Activated CD4-positive, alpha-beta T cell treated with anti-CD3 and anti-CD28 coated beads for 36 hours (primary cell): ENCODE results near the gene STIM2. TPM values are rescaled to one million over a fixed set of nuclear protein-coding genes. Genes with fewer than 3 reads are reported as not detected.
"Not testable (repeated sequence)": the region's sequence is repeated elsewhere in the genome, so short reads cannot be mapped to it uniquely, and the experiment has no call there.

Source experiments
- ATAC-seq: fragments of 200-7000 bp; cut with Tn5 transposase; one replicate; pipeline ENCODE4 v1.10.0; 2021; ENCODE audit warnings: mild to moderate bottlenecking, moderate library complexity
- CTCF ChIA-PET: fragments of 350-600 bp; sonication (Branson Sonifier 250); formaldehyde crosslinking; loops from one replicate; lab custom pipeline; 2021; ENCODE audit warnings: antibody characterized with exemption; lab: Charles Lee
- POLR2A ChIA-PET: fragments of 350-600 bp; sonication (Branson Sonifier 250); formaldehyde crosslinking; loops from one replicate; lab custom pipeline; 2021; ENCODE audit warnings: antibody characterized with exemption, inconsistent platforms; lab: Charles Lee
- DNase-seq: peaks from one replicate; pipeline ENCODE4 v3.0.0-alpha.2; 2020
- H3K27ac Mint-ChIP-seq: one replicate; pipeline ENCODE4 v1.8.0; 2021; ENCODE audit warnings: mixed read lengths
- H3K27me3 Mint-ChIP-seq: one replicate; pipeline ENCODE4 v1.8.0; 2021; ENCODE audit warnings: mixed read lengths
- H3K36me3 Mint-ChIP-seq: one replicate; pipeline ENCODE4 v1.8.0; 2021; ENCODE audit warnings: low read depth, mixed read lengths
- H3K4me1 Mint-ChIP-seq: one replicate; pipeline ENCODE4 v1.8.0; 2021; ENCODE audit warnings: mixed read lengths
- H3K4me3 Mint-ChIP-seq: one replicate; pipeline ENCODE4 v1.8.0; 2021; ENCODE audit warnings: mild to moderate bottlenecking, moderate library complexity, mixed read lengths
- H3K9me3 Mint-ChIP-seq: one replicate; pipeline ENCODE4 v1.8.0; 2021; ENCODE audit warnings: low read depth, mixed read lengths
- intact Hi-C, 2 experiments: fragments of 100-400 bp; cut with DNase I in 1 of 2; cut with micrococcal nuclease in 1 of 2; formaldehyde crosslinking; loops; one replicate each; pipeline versions ENCODE4 v1.14.2 to v1.15.1; 2022 to 2024; cut with DNase I, micrococcal nuclease
- total RNA-seq, 2 experiments: library from RNA; stranded (reverse); gene quantifications; one replicate each; pipeline ENCODE4 v1.2.3, GENCODE V29; 2021

The STIM2 gene
- 10 to 100 TPM; 32.9 to 36.4 TPM for total RNA-seq

DNA sequence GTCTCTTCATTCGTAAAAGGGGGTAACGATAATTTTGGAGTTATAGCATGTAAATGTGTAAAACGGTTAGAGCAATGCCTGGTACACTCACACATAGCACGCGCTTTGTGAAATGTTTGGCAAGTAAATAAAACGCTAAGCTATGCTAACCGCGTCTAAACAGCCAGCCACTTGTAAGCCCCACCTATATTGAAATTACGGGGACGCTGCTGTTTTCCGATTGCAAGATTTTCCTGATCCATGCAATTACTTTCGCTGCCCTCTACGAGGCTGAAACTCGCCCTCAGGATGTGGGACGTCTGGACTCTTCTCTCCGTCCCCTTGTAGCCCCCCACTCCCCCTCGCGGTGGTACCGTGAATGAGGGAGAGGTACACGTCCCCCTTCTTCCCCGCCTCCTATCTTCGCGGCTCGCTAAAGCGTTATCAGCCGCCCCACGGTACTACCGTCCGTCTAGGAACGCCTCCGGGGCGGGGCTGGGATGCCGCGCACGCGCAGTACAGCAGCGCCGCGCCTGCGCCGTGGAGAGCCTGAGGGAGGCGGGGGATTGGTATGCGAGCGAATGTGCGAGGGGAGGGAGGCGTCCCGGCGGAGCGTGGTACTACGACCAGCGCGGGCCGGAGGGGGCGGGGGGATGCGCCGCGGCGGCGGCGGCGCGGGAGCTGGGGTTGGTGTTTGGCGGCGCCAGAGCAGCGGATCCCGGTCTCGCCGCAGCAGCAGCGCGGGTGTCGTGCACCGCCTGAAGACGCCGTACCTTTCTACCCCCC is at the start of gene STIM2:
TSS of gene STIM2 (plus strand) at position 685 of the 765 bp plus-strand sequence.
- Mint-ChIP-seq H3K4me3 (peak within 1 kb of the TSS; percentile 91), H3K27me3 (no peaks in the 10 kb centered on the region), H3K9me3 (no peaks in the 10 kb centered on the region), H3K27ac (peak within 1 kb of the TSS; percentile 95), H3K4me1 (peaks cover 51% of the 10 kb centered on the region), H3K36me3 (no peaks in the 10 kb centered on the region)
- intact Hi-C loops: loop anchor here (1.0 to 10.0 kb wide), 9 partner anchors 18 to 1626 kb away; partner anchors contain the start of genes PI4K2B (in 1 of the 2), RBPJ (in 1 of the 2), SMIM20 (in 1 of the 2) and ZCCHC4 (in 1 of the 2)
- POLR2A ChIA-PET: interaction anchor here (0.6 to 2.8 kb wide), 6 partner anchors 13 to 133 kb away, joined by 3 to 22 read pairs (median 5); no protein-coding TSS in a partner anchor
- peak; percentile 98 for DNase-seq
- ATAC-seq: peak; percentile 68
- CTCF ChIA-PET: interaction anchor here (0.6 to 2.9 kb wide), 7 partner anchors 9 to 1548 kb away, joined by 3 to 15 read pairs (median 4); partner anchors contain the start of gene ZCCHC4

DNA sequence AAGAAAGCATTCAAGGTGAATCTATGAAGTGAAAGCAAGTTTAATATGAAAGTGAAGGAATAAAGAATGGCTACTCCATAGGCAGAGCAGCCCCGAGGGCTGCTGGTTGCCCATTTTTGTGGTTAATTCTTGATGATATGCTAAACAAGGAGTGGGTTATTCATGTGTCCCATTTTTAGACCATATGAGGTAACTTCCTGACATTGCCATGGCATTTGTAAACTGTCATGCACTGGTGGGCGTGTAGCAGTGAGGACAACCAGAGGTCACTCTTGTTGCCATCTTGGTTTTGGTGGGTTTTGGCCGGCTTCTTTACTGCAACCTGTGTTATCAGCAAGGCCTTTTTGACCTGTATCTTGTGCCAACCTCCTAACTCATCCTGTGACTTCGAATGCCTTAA is 49.1 kb upstream of the STIM2 start:
- H3K4me3 Mint-ChIP-seq, H3K36me3 Mint-ChIP-seq, POLR2A ChIA-PET, ATAC-seq, H3K27ac Mint-ChIP-seq, H3K9me3 Mint-ChIP-seq, H3K27me3 Mint-ChIP-seq, intact Hi-C loops, DNase-seq, CTCF ChIA-PET: not testable (repeated sequence)
- H3K4me1 Mint-ChIP-seq: peaks cover 13% of the 10 kb centered on the region

- Mint-ChIP-seq H3K36me3 (no peaks in the 10 kb centered on the region), H3K27me3 (no peaks in the 10 kb centered on the region), H3K9me3 (peaks cover 6% of the 10 kb centered on the region), H3K4me3 (no peak overlapping the region), H3K4me1 (peaks cover 13% of the 10 kb centered on the region), H3K27ac (no peak overlapping the region)
- intact Hi-C loops: no loop called here
- DNase-seq (no peak), ATAC-seq (no peak)
- POLR2A ChIA-PET: no interaction called here
- CTCF ChIA-PET: no interaction called here
Observed at GRCh38 chr4:26812049-26812714, 48.5 kb upstream of the STIM2 start.

DNA sequence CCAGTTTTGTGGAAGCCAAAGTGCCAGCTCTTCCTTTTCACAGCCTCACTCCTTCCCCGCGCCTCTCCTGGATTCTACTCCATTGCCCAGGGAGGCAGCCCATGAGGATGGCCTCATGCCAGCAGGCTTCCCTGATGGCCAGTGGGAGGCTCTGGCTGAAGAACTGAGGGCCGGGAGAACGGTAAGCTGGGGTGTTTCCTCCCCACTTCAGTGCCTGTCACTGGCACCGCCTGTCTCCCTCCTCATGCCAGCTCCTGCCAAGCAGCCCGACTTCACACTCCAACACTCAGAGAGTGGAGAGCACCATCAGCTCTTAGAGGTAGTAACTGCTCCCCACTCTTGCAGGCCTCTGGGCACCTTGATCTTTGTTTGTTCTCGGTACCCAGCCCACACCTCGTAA is 46.9 kb upstream of the STIM2 start:
- no peak overlapping the region for H3K4me3 Mint-ChIP-seq
- CTCF ChIA-PET: no interaction called here

GRCh38 chr4:26815199-26815598 is 45.4 kb upstream of the STIM2 start:
- ATAC-seq (no peak), DNase-seq (no peak)
- H3K27me3 Mint-ChIP-seq: no peaks in the 10 kb centered on the region
- H3K9me3 Mint-ChIP-seq: peaks cover 8% of the 10 kb centered on the region
- H3K27ac Mint-ChIP-seq: no peak overlapping the region
- intact Hi-C loops: no loop called here
- no peaks in the 10 kb centered on the region for H3K36me3 Mint-ChIP-seq
- peaks cover 13% of the 10 kb centered on the region for H3K4me1 Mint-ChIP-seq
- no peak overlapping the region for H3K4me3 Mint-ChIP-seq
- CTCF ChIA-PET: no interaction called here
- POLR2A ChIA-PET: no interaction called here

More for the DNA sequence above, 46.9 kb upstream of the STIM2 start:
- peaks cover 6% of the 10 kb centered on the region for H3K9me3 Mint-ChIP-seq
- H3K27me3 Mint-ChIP-seq: no peaks in the 10 kb centered on the region
- H3K4me1 Mint-ChIP-seq: peaks cover 13% of the 10 kb centered on the region
- DNase-seq (no peak), ATAC-seq (no peak)
- no peaks in the 10 kb centered on the region for H3K36me3 Mint-ChIP-seq
- H3K27ac Mint-ChIP-seq: no peak overlapping the region
- POLR2A ChIA-PET: no interaction called here
- intact Hi-C loops: no loop called here

GRCh38 chr4:26815706-26816105 is 44.9 kb upstream of the STIM2 start:
- intact Hi-C loops: no loop called here
- Mint-ChIP-seq H3K27ac (no peak overlapping the region), H3K4me1 (peaks cover 13% of the 10 kb centered on the region), H3K27me3 (no peaks in the 10 kb centered on the region), H3K36me3 (no peaks in the 10 kb centered on the region), H3K4me3 (no peak overlapping the region), H3K9me3 (peaks cover 11% of the 10 kb centered on the region)
- ATAC-seq (no peak), DNase-seq (no peak)
- ChIA-PET POLR2A (no interaction called here), CTCF (no interaction called here)

GRCh38 chr4:26819026-26819425 is 41.6 kb upstream of the STIM2 start:
- Mint-ChIP-seq H3K27me3 (no peaks in the 10 kb centered on the region), H3K27ac (no peak overlapping the region), H3K4me3 (no peak overlapping the region), H3K9me3 (peaks cover 15% of the 10 kb centered on the region), H3K4me1 (peaks cover 13% of the 10 kb centered on the region), H3K36me3 (peaks cover 4% of the 10 kb centered on the region)
- DNase-seq: no peak
- ChIA-PET POLR2A (no interaction called here), CTCF (interaction anchor here (0.6 to 1.9 kb wide), 2 partner anchors 11 to 39 kb away, joined by 3 to 6 read pairs; no protein-coding TSS in a partner anchor)
- intact Hi-C loops: no loop called here
- no peak for ATAC-seq

- CTCF ChIA-PET: interaction anchor here (1.9 kb wide), 1 partner anchor 12 kb away, joined by 6 read pairs; no protein-coding TSS in a partner anchor
- Mint-ChIP-seq H3K36me3 (peaks cover 4% of the 10 kb centered on the region), H3K27ac (no peak overlapping the region), H3K9me3 (peaks cover 15% of the 10 kb centered on the region), H3K4me3 (no peak overlapping the region), H3K4me1 (peaks cover 13% of the 10 kb centered on the region), H3K27me3 (no peaks in the 10 kb centered on the region)
- POLR2A ChIA-PET: no interaction called here
- ATAC-seq (peak; percentile 59), DNase-seq (no peak)
- intact Hi-C loops: no loop called here
Observed at GRCh38 chr4:26819478-26820095, 41.1 kb upstream of the STIM2 start.

DNA sequence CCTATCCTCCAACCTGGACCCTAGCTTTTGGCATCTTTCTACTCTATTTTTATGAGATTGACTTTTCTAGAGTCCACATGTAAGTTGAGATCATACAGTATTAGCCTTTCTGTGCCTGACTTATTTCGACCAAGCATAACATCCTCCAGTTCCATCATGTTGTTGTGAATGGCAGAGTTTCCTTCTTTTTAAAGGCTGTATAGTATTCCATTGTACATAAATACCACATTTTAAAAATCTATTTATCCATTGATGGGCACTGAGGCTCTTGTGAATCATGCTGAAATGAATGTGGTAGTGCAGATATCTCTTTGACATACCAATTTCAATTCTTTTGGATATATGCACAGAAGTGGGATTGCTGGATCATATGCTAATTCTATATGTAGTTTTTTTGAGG is 40.3 kb upstream of the STIM2 start:
- no peak for DNase-seq
- ChIA-PET POLR2A (no interaction called here), CTCF (no interaction called here)
- peaks cover 4% of the 10 kb centered on the region for H3K36me3 Mint-ChIP-seq
- H3K4me3 Mint-ChIP-seq: no peak overlapping the region
- peaks cover 15% of the 10 kb centered on the region for H3K9me3 Mint-ChIP-seq
- intact Hi-C loops: no loop called here
- peaks cover 13% of the 10 kb centered on the region for H3K4me1 Mint-ChIP-seq
- H3K27ac Mint-ChIP-seq: no peak overlapping the region
- ATAC-seq: no peak
- no peaks in the 10 kb centered on the region for H3K27me3 Mint-ChIP-seq

DNA sequence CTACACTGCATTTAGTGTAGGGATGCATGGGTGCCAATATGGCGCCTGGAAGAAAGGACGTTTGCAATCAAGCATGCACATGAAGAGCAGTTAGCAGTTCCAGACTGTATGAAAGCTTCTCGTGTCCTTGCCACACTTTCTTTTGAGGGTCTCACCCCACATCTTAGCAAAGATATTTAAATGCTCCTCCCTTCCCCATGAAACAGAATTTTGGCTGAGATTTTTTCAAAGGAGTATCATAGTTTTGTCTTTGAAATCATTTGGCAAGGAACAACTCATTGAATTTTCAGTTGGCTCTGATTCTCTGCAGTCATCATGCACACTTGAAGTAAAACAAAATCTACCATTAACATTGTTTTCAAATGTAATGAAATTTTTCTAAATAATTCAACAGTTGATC is 39.6 kb upstream of the STIM2 start:
- Mint-ChIP-seq H3K9me3 (peaks cover 15% of the 10 kb centered on the region), H3K27me3 (no peaks in the 10 kb centered on the region)
- POLR2A ChIA-PET: no interaction called here

DNA sequence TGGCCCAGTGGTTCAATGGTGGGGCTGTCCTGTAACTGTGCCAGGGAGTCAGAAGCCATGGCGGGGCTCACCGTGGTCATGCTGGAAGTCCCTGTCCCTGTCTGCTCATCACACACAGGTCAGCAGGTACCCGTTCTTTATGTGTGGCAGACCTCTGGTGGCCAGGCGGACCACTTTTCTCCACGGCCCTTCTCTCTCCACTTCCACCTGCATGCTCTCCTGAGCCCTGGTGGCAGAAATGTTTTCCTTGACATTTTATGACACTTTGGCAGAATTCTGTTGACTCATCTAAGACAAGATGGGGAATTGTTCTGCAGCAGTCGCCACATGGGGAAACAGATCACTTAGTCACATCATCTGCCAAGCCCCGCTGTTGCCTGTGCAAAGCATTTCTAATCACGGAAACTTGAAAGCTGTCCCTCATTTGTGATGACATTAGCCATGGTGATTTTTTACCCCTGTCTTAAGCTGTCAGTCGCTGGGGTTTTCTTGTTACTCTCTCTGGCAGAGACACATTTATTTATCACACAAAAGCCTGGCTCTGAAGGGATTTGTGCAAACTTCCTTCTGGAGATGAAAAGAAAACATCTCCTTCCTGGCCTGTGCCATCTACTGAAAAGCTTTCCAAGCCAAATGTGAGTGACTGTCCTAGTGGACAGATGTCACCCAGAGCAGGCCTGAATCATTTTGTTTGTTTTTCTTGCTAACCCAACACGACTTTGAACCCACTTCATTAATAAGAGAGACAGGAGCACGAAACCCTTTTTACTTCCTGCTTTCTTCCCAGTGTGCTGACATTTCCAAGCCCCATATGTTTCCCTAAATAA is 38.8 kb upstream of the STIM2 start:
- Mint-ChIP-seq H3K36me3 (peaks cover 4% of the 10 kb centered on the region), H3K4me3 (no peak overlapping the region), H3K27me3 (no peaks in the 10 kb centered on the region), H3K4me1 (peaks cover 13% of the 10 kb centered on the region), H3K9me3 (peaks cover 15% of the 10 kb centered on the region), H3K27ac (no peak overlapping the region)
- intact Hi-C loops: loop anchor here in 1 of 2 experiments (2.0 kb wide), 1 partner anchor 35 kb away; no protein-coding TSS in a partner anchor
- ChIA-PET POLR2A (no interaction called here), CTCF (no interaction called here)
- no peak for DNase-seq
- no peak for ATAC-seq

More for the DNA sequence above, 39.6 kb upstream of the STIM2 start:
- H3K27ac Mint-ChIP-seq: no peak overlapping the region
- no peak for DNase-seq
- H3K4me3 Mint-ChIP-seq: no peak overlapping the region
- ATAC-seq: no peak
- H3K4me1 Mint-ChIP-seq: peaks cover 13% of the 10 kb centered on the region
- intact Hi-C loops: no loop called here
- CTCF ChIA-PET: no interaction called here
- peaks cover 4% of the 10 kb centered on the region for H3K36me3 Mint-ChIP-seq
